Measurements from ENCODE around the gene PRKAR1B. TPM values are rescaled to one million over a fixed set of nuclear protein-coding genes. Genes with fewer than 3 reads are reported as not detected.

The PRKAR1B gene
- total RNA-seq, 1 experiment from 2014 or later: 9.6 TPM

GRCh38 chr7:771234-772004 lies 44.3 kb upstream of the PRKAR1B start:
- Histone ChIP-seq H3K27ac (ENCODE audit: low read length) (no peak overlapping the region), H3K4me1 (ENCODE audit: low read length) (no peaks in the 10 kb centered on the region), H3K9me2 (replicated peaks; ENCODE audit: insufficient read depth, low read length) (no peaks in the 10 kb centered on the region), H3K4me2 (ENCODE audit: low read depth, low read length, poor library complexity, severe bottlenecking) (no peak overlapping the region), H3K27me3 (ENCODE audit: low read length) (no peaks in the 10 kb centered on the region), H4K20me1 (ENCODE audit: insufficient read depth, low read depth, low read length) (no peaks in the 10 kb centered on the region), H3K9me3 (ENCODE audit: low read length) (no peaks in the 10 kb centered on the region), H3K36me3 (ENCODE audit: insufficient read depth, low read length) (peaks cover 10% of the 10 kb centered on the region; the same call in 1 of the 2 replicates), H3K9ac (ENCODE audit: low read length) (no peak overlapping the region), H2AFZ (ENCODE audit: low read length) (no peak overlapping the region), H3K79me2 (ENCODE audit: low read length) (no peaks in the 10 kb centered on the region), H3K4me3 (ENCODE audit: low read length) (no peak overlapping the region)
- DNase-seq: no peak

- H3K4me3 ChIP-seq (ENCODE audit: low read length): no peak overlapping the region
These were observed 43.7 kb upstream of the PRKAR1B start for GRCh38 chr7:770741-771166.

GRCh38 chr7:770336-770735 lies 43.3 kb upstream of the PRKAR1B start:
- H3K9ac ChIP-seq (ENCODE audit: low read length): no peak overlapping the region

More at GRCh38 chr7:770741-771166, 43.7 kb upstream of the PRKAR1B start:
- peaks cover 10% of the 10 kb centered on the region; the same call in 1 of the 2 replicates for H3K36me3 ChIP-seq (ENCODE audit: insufficient read depth, low read length)
- no peaks in the 10 kb centered on the region for H3K27me3 ChIP-seq (ENCODE audit: low read length)
- H3K9me2 ChIP-seq (replicated peaks; ENCODE audit: insufficient read depth, low read length): no peaks in the 10 kb centered on the region
- H3K4me2 ChIP-seq (ENCODE audit: low read depth, low read length, poor library complexity, severe bottlenecking): no peak overlapping the region
- H3K9me3 ChIP-seq (ENCODE audit: low read length): no peaks in the 10 kb centered on the region
- H4K20me1 ChIP-seq (ENCODE audit: insufficient read depth, low read depth, low read length): no peaks in the 10 kb centered on the region
- H2AFZ ChIP-seq (ENCODE audit: low read length): no peak overlapping the region
- no peak overlapping the region for H3K27ac ChIP-seq (ENCODE audit: low read length)
- no peak for DNase-seq
- no peaks in the 10 kb centered on the region for H3K4me1 ChIP-seq (ENCODE audit: low read length)
- H3K9ac ChIP-seq (ENCODE audit: low read length): no peak overlapping the region
- no peaks in the 10 kb centered on the region for H3K79me2 ChIP-seq (ENCODE audit: low read length)

DNA sequence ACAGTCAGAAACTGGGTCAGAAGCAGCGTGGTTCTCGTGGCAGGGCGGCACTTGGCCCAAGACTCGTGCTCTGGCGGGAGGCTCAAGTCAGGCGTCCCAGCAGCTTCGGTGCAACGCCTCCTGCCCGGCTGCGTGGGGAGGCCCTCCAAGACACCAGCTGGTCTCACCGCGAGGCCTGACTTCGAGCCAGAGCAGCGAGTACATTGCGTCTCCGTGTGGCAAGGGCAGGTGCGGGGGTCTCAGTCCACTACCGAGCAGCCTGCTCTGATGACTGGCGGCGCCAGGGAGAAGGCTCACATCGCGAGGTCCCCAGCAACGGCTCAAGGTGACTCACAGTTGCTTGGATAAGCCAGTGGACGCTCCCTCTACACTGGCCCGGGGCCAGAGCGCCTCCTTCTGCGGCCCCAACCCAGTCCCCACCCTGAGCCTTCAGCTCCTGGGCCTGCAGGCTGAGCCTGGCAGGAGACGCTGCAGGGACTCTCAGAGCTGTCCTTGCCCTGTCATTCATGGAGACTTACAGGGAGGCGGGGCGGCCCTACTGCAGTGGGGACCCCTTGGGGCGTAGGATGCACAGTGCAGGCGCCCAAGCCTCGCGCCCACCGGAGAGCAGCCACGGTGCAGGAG lies 41.9 kb upstream of the PRKAR1B start:
- no peak for DNase-seq
- no peak overlapping the region for H3K4me3 ChIP-seq (ENCODE audit: low read length)
- no peaks in the 10 kb centered on the region for H3K36me3 ChIP-seq (ENCODE audit: insufficient read depth, low read length)

More at GRCh38 chr7:770336-770735, 43.3 kb upstream of the PRKAR1B start:
- no peak for DNase-seq
- no peaks in the 10 kb centered on the region for H4K20me1 ChIP-seq (ENCODE audit: insufficient read depth, low read depth, low read length)
- no peaks in the 10 kb centered on the region for H3K27me3 ChIP-seq (ENCODE audit: low read length)
- H3K79me2 ChIP-seq (ENCODE audit: low read length): no peaks in the 10 kb centered on the region
- H3K9me3 ChIP-seq (ENCODE audit: low read length): no peaks in the 10 kb centered on the region
- no peak overlapping the region for H2AFZ ChIP-seq (ENCODE audit: low read length)
- H3K4me3 ChIP-seq (ENCODE audit: low read length): no peak overlapping the region
- H3K9me2 ChIP-seq (replicated peaks; ENCODE audit: insufficient read depth, low read length): no peaks in the 10 kb centered on the region
- H3K27ac ChIP-seq (ENCODE audit: low read length): no peak overlapping the region
- H3K4me2 ChIP-seq (ENCODE audit: low read depth, low read length, poor library complexity, severe bottlenecking): no peak overlapping the region
- no peaks in the 10 kb centered on the region for H3K4me1 ChIP-seq (ENCODE audit: low read length)
- H3K36me3 ChIP-seq (ENCODE audit: insufficient read depth, low read length): peaks cover 6% of the 10 kb centered on the region; the same call in 1 of the 2 replicates

GRCh38 chr7:767941-768731 lies 41.1 kb upstream of the PRKAR1B start:
- no peak overlapping the region for H3K4me3 ChIP-seq (ENCODE audit: low read length)
- no peaks in the 10 kb centered on the region for H3K36me3 ChIP-seq (ENCODE audit: insufficient read depth, low read length)
- H3K27ac ChIP-seq (ENCODE audit: low read length): no peak overlapping the region
- no peaks in the 10 kb centered on the region for H3K9me2 ChIP-seq (replicated peaks; ENCODE audit: insufficient read depth, low read length)
- H3K4me1 ChIP-seq (ENCODE audit: low read length): no peaks in the 10 kb centered on the region
- no peak overlapping the region for H3K9ac ChIP-seq (ENCODE audit: low read length)
- H3K27me3 ChIP-seq (ENCODE audit: low read length): no peaks in the 10 kb centered on the region
- no peak for DNase-seq
- H3K4me2 ChIP-seq (ENCODE audit: low read depth, low read length, poor library complexity, severe bottlenecking): no peak overlapping the region
- H3K9me3 ChIP-seq (ENCODE audit: low read length): no peaks in the 10 kb centered on the region
- H4K20me1 ChIP-seq (ENCODE audit: insufficient read depth, low read depth, low read length): no peaks in the 10 kb centered on the region
- no peak overlapping the region for H2AFZ ChIP-seq (ENCODE audit: low read length)
- no peaks in the 10 kb centered on the region for H3K79me2 ChIP-seq (ENCODE audit: low read length)

More for the DNA sequence above, 41.9 kb upstream of the PRKAR1B start:
- no peak overlapping the region for H3K4me2 ChIP-seq (ENCODE audit: low read depth, low read length, poor library complexity, severe bottlenecking)
- H3K9ac ChIP-seq (ENCODE audit: low read length): no peak overlapping the region
- H3K9me2 ChIP-seq (replicated peaks; ENCODE audit: insufficient read depth, low read length): no peaks in the 10 kb centered on the region
- no peak overlapping the region for H2AFZ ChIP-seq (ENCODE audit: low read length)
- no peaks in the 10 kb centered on the region for H3K9me3 ChIP-seq (ENCODE audit: low read length)
- H3K79me2 ChIP-seq (ENCODE audit: low read length): no peaks in the 10 kb centered on the region
- no peaks in the 10 kb centered on the region for H3K27me3 ChIP-seq (ENCODE audit: low read length)
- no peak overlapping the region for H3K27ac ChIP-seq (ENCODE audit: low read length)
- no peaks in the 10 kb centered on the region for H4K20me1 ChIP-seq (ENCODE audit: insufficient read depth, low read depth, low read length)
- H3K4me1 ChIP-seq (ENCODE audit: low read length): no peaks in the 10 kb centered on the region

DNA sequence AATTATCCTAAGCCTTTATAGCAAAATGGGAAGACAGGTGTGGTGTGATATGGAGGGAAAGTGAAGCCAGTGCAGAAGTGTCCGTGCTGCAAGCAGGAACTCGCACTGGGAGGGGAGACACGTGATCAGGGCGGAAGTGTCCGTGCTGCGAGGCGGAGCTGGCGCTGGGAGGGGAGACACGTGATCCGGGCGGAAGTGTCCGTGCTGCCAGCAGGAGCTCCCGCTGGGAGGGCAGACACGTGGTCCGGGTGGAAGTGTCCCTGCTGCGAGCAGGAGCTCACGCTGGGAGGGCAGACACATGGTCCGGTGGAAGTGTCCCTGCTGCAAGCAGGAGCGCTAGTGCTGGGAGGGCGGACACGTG lies 40.5 kb upstream of the PRKAR1B start:
- Histone ChIP-seq H3K9ac (ENCODE audit: low read length) (no peak overlapping the region), H3K9me3 (ENCODE audit: low read length) (no peaks in the 10 kb centered on the region), H3K9me2 (replicated peaks; ENCODE audit: insufficient read depth, low read length) (no peaks in the 10 kb centered on the region), H3K79me2 (ENCODE audit: low read length) (no peaks in the 10 kb centered on the region), H3K4me3 (ENCODE audit: low read length) (no peak overlapping the region), H2AFZ (ENCODE audit: low read length) (no peak overlapping the region), H4K20me1 (ENCODE audit: insufficient read depth, low read depth, low read length) (no peaks in the 10 kb centered on the region), H3K36me3 (ENCODE audit: insufficient read depth, low read length) (no peaks in the 10 kb centered on the region), H3K4me1 (ENCODE audit: low read length) (no peaks in the 10 kb centered on the region), H3K27ac (ENCODE audit: low read length) (no peak overlapping the region), H3K27me3 (ENCODE audit: low read length) (no peaks in the 10 kb centered on the region), H3K4me2 (ENCODE audit: low read depth, low read length, poor library complexity, severe bottlenecking) (no peak overlapping the region)
- DNase-seq: no peak

- H3K4me1 ChIP-seq (ENCODE audit: low read length): no peaks in the 10 kb centered on the region
- H2AFZ ChIP-seq (ENCODE audit: low read length): no peak overlapping the region
- no peak overlapping the region for H3K27ac ChIP-seq (ENCODE audit: low read length)
- H3K9me2 ChIP-seq (replicated peaks; ENCODE audit: insufficient read depth, low read length): no peaks in the 10 kb centered on the region
- no peak for DNase-seq
- H3K27me3 ChIP-seq (ENCODE audit: low read length): no peaks in the 10 kb centered on the region
- no peaks in the 10 kb centered on the region for H3K9me3 ChIP-seq (ENCODE audit: low read length)
- no peak overlapping the region for H3K4me3 ChIP-seq (ENCODE audit: low read length)
- no peaks in the 10 kb centered on the region for H3K36me3 ChIP-seq (ENCODE audit: insufficient read depth, low read length)
- no peaks in the 10 kb centered on the region for H3K79me2 ChIP-seq (ENCODE audit: low read length)
- no peak overlapping the region for H3K9ac ChIP-seq (ENCODE audit: low read length)
- H4K20me1 ChIP-seq (ENCODE audit: insufficient read depth, low read depth, low read length): no peaks in the 10 kb centered on the region
- H3K4me2 ChIP-seq (ENCODE audit: low read depth, low read length, poor library complexity, severe bottlenecking): no peak overlapping the region
These were observed 38.3 kb upstream of the PRKAR1B start for GRCh38 chr7:765383-765782.

- Histone ChIP-seq H2AFZ (ENCODE audit: low read length) (no peak overlapping the region), H3K9me3 (ENCODE audit: low read length) (no peaks in the 10 kb centered on the region), H3K9ac (ENCODE audit: low read length) (no peak overlapping the region), H3K36me3 (ENCODE audit: insufficient read depth, low read length) (no peaks in the 10 kb centered on the region), H3K4me3 (ENCODE audit: low read length) (no peak overlapping the region), H3K4me2 (ENCODE audit: low read depth, low read length, poor library complexity, severe bottlenecking) (no peak overlapping the region), H3K79me2 (ENCODE audit: low read length) (no peaks in the 10 kb centered on the region), H3K9me2 (replicated peaks; ENCODE audit: insufficient read depth, low read length) (no peaks in the 10 kb centered on the region), H3K27me3 (ENCODE audit: low read length) (no peaks in the 10 kb centered on the region), H4K20me1 (ENCODE audit: insufficient read depth, low read depth, low read length) (no peaks in the 10 kb centered on the region), H3K27ac (ENCODE audit: low read length) (no peak overlapping the region), H3K4me1 (ENCODE audit: low read length) (no peaks in the 10 kb centered on the region)
- no peak for DNase-seq
These were observed 36.7 kb upstream of the PRKAR1B start for GRCh38 chr7:763762-764161.

Data from Karpas-422 (cell line).